Osteoblast (primary cell): ENCODE data around the gene SCGB1C1. TPM values are rescaled to one million over a fixed set of nuclear protein-coding genes. Genes with fewer than 3 reads are reported as not detected.
A peak's percentile ranks its signal among the peaks of the same experiment; 100 is the strongest.

Source experiments
- DNase-seq: peaks from one replicate; pipeline ENCODE4 v3.0.0; 2011; ENCODE audit warnings: low spot score, mixed read lengths; ENCODE audit not compliant: insufficient read length; ENCODE audit errors: missing footprints
- H2AFZ ChIP-seq: 2 replicates; pipeline ENCODE4 v1.6.0; 2011; ENCODE audit warnings: mild to moderate bottlenecking, low read length
- H3K27ac ChIP-seq: 2 replicates; pipeline ENCODE4 v1.5.1; 2011; ENCODE audit warnings: mild to moderate bottlenecking, low read depth, low read length, moderate library complexity
- H3K27me3 ChIP-seq: 2 replicates; pipeline ENCODE4 v1.6.0; 2012; ENCODE audit warnings: mild to moderate bottlenecking, control low read depth, inconsistent platforms, low read length, moderate library complexity; ENCODE audit not compliant: insufficient read depth
- H3K36me3 ChIP-seq: 2 replicates; pipeline ENCODE4 v1.5.1; 2011; ENCODE audit warnings: mild to moderate bottlenecking, low read length, control low read depth, moderate library complexity; ENCODE audit not compliant: insufficient read depth
- H3K4me1 ChIP-seq: 2 replicates; pipeline ENCODE4 v1.5.1; 2011; ENCODE audit warnings: mild to moderate bottlenecking, low read length, control low read depth, moderate library complexity; ENCODE audit not compliant: insufficient read depth
- H3K4me2 ChIP-seq: 2 replicates; pipeline ENCODE4 v1.6.0; 2011; ENCODE audit warnings: mild to moderate bottlenecking, low read length; ENCODE audit not compliant: insufficient read depth
- H3K4me3 ChIP-seq: fragments of 200-600 bp; sonication (generic); 3 replicates; pipeline ENCODE4 v1.5.1; 2012; ENCODE audit warnings: mild to moderate bottlenecking, low read length, inconsistent platforms; ENCODE audit not compliant: insufficient read depth
- H3K79me2 ChIP-seq: 2 replicates; pipeline ENCODE4 v1.6.0; 2012; ENCODE audit warnings: mild to moderate bottlenecking, low read length, control low read depth, inconsistent platforms; ENCODE audit not compliant: insufficient read depth
- H3K9me3 ChIP-seq: 2 replicates; pipeline ENCODE4 v1.5.1; 2011; ENCODE audit warnings: low read depth, low read length, control low read depth
- H4K20me1 ChIP-seq: 2 replicates; pipeline ENCODE4 v1.6.0; 2012; ENCODE audit warnings: mild to moderate bottlenecking, low read length, control low read depth; ENCODE audit not compliant: insufficient read depth
- CTCF ChIP-seq: IDR thresholded peaks from 2 replicates; pipeline ENCODE4 v1.5.1; 2011; ENCODE audit warnings: mild to moderate bottlenecking, low read depth, low read length, moderate library complexity; ENCODE audit errors: extremely low read depth
- total RNA-seq: library from RNA; depleted of rRNA; stranded (reverse); fragments of >200 nt; gene quantifications from 2 replicates; pipeline ENCODE4 v1.2.3, GENCODE V29; 2012

SCGB1C1 gene
- total RNA-seq, 1 donor = not detected

- Histone ChIP-seq H3K27me3 (no peaks in the 10 kb centered on the region), H3K4me1 (peaks cover 33% of the 10 kb centered on the region), H3K9me3 (no peaks in the 10 kb centered on the region), H3K4me3 (peak overlapping the region; percentile 99), H3K79me2 (peaks cover 90% of the 10 kb centered on the region), H3K4me2 (peak overlapping the region; percentile 90), H3K27ac (peak overlapping the region; percentile 99), H2AFZ (peak overlapping the region; percentile 38), H4K20me1 (peaks cover 75% of the 10 kb centered on the region), H3K36me3 (peaks cover 63% of the 10 kb centered on the region)
- peak; percentile 92 for DNase-seq
- TF ChIP-seq CTCF = no peak
These were observed 14.9 kb downstream of the SCGB1C1 start for GRCh38 chr11:207863-208180.

GRCh38 chr11:208181-208916, 15.5 kb downstream of the SCGB1C1 start:
- Histone ChIP-seq H3K4me1 (peaks cover 33% of the 10 kb centered on the region), H3K9me3 (no peaks in the 10 kb centered on the region), H3K27ac (peak overlapping the region; percentile 99), H3K36me3 (peaks cover 63% of the 10 kb centered on the region), H3K79me2 (peaks cover 90% of the 10 kb centered on the region), H2AFZ (peak overlapping the region; percentile 38), H3K4me2 (peak overlapping the region; percentile 90), H3K27me3 (no peaks in the 10 kb centered on the region), H4K20me1 (peaks cover 75% of the 10 kb centered on the region), H3K4me3 (peak overlapping the region; percentile 99)
- no peak for TF ChIP-seq CTCF
- DNase-seq = peak; percentile 98

GRCh38 chr11:208917-209260, 16.0 kb downstream of the SCGB1C1 start:
- H3K36me3 ChIP-seq = peaks cover 63% of the 10 kb centered on the region
- DNase-seq = no peak
- peak overlapping the region; percentile 90 for H3K4me2 ChIP-seq
- H3K4me3 ChIP-seq = peak overlapping the region; percentile 99
- no peaks in the 10 kb centered on the region for H3K9me3 ChIP-seq
- H3K27ac ChIP-seq = peak overlapping the region; percentile 90
- peaks cover 70% of the 10 kb centered on the region for H4K20me1 ChIP-seq
- H3K27me3 ChIP-seq = no peaks in the 10 kb centered on the region
- H3K79me2 ChIP-seq = peaks cover 86% of the 10 kb centered on the region
- peak overlapping the region; percentile 22 for H2AFZ ChIP-seq
- TF ChIP-seq CTCF = no peak
- H3K4me1 ChIP-seq = peaks cover 33% of the 10 kb centered on the region

GRCh38 chr11:209275-210121, 16.6 kb downstream of the SCGB1C1 start:
- peak overlapping the region; percentile 90 for H3K27ac ChIP-seq
- peak overlapping the region; percentile 99 for H3K4me3 ChIP-seq
- TF ChIP-seq CTCF = no peak
- H4K20me1 ChIP-seq = peaks cover 69% of the 10 kb centered on the region
- H3K79me2 ChIP-seq = peaks cover 80% of the 10 kb centered on the region
- H3K9me3 ChIP-seq = no peaks in the 10 kb centered on the region
- H3K36me3 ChIP-seq = peaks cover 62% of the 10 kb centered on the region
- DNase-seq = peak; percentile 95
- peak overlapping the region; percentile 90 for H3K4me2 ChIP-seq
- peaks cover 33% of the 10 kb centered on the region for H3K4me1 ChIP-seq
- H3K27me3 ChIP-seq = no peaks in the 10 kb centered on the region
- peak overlapping the region; percentile 22 for H2AFZ ChIP-seq
